ENCODE measurements around the gene GNAT1. TPM values are rescaled to one million over a fixed set of nuclear protein-coding genes. Genes with fewer than 3 reads are reported as not detected.

GNAT1 gene
- polyA plus RNA-seq, 1 experiment = not detected

DNA sequence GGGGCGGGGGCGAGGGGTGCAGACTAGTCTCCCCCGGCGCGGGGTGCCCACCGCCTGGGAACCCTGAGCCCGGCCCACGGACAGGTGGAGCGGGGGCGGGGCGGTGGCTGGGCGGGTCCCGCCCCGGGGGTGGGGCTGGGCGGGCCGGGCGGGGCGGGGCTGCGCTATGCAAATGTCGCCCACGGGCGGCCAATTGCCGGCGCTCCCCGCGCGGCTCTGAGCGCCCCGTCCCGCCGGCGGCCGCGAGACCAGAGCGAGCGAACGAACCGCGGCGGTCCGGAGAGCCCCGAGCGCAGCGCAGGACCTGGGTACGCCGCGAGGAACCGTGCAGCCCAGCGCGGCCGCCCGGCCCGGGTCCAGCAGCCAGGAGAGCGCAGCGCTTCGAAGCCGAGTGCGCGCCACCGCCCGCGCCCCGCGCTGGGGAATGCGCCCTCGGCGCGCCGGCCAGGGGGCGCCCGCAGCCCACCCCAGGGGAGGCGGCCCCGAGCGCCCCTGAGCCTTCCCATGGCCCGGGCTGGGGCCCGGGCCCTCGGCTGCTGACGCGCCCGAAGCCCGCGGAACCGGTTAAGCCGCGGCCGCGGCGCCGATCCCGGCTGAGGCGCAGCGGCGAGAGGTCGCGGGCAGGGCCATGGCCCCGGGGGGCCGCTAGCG, 36.4 kb upstream of the GNAT1 start, which contains the start of gene SEMA3F:
Gene SEMA3F (plus strand): TSS at position 485 of the 651 bp plus-strand sequence. CDS start 4,299 bp downstream, outside the sequence.
- Histone ChIP-seq H3K27me3 (ENCODE audit: control insufficient read depth, insufficient read depth, low read length) (peaks cover 6% of the 10 kb centered on the region), H3K27ac (ENCODE audit: low read depth, low read length) (no peak within 1 kb of the TSS), H3K9me3 (ENCODE audit: control insufficient read depth, insufficient read depth, low read length) (no peaks in the 10 kb centered on the region), H3K4me3 (ENCODE audit: low read depth, low read length) (peak within 1 kb of the TSS; percentile 69)
- TF ChIP-seq, protein P1, sequence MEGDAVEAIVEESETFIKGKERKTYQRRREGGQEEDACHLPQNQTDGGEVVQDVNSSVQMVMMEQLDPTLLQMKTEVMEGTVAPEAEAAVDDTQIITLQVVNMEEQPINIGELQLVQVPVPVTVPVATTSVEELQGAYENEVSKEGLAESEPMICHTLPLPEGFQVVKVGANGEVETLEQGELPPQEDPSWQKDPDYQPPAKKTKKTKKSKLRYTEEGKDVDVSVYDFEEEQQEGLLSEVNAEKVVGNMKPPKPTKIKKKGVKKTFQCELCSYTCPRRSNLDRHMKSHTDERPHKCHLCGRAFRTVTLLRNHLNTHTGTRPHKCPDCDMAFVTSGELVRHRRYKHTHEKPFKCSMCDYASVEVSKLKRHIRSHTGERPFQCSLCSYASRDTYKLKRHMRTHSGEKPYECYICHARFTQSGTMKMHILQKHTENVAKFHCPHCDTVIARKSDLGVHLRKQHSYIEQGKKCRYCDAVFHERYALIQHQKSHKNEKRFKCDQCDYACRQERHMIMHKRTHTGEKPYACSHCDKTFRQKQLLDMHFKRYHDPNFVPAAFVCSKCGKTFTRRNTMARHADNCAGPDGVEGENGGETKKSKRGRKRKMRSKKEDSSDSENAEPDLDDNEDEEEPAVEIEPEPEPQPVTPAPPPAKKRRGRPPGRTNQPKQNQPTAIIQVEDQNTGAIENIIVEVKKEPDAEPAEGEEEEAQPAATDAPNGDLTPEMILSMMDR (IDR thresholded peaks at IDR 0.05; ENCODE audit: low read depth, low read length) = no peak
- DNase-seq (ENCODE audit: low read depth, low spot score) = no peak
- POLR2A ChIA-PET = no interaction called here
- CTCF ChIA-PET = no interaction called here

DNA sequence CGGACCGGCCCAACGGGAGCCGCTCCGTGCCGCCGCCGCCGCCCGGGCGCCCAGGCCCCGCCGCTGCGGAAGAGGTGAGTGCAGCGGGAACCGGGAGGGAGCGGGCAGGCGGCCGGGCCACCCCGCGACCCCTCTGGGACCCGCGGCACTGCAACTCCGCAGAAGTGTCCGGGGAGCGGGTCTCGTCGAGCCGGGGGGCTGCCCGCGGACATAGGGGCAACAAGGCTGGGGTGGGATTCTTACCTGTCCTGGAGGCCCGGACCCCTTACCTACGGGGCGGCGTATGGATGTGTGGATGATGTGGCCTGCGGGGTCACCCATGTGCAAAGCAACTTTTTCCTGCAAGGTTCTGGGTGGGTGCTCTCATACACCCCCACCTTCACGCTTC, 35.9 kb upstream of the GNAT1 start:
- H3K4me3 ChIP-seq (ENCODE audit: low read depth, low read length) = peak overlapping the region; percentile 69
- ChIA-PET CTCF (no interaction called here), POLR2A (interaction anchor here (1.8 kb wide), 1 partner anchor 80 kb away, joined by 6 read pairs; the partner anchor contains the start of gene GNAI2)
- no peak for DNase-seq (ENCODE audit: low read depth, low spot score)
- no peak overlapping the region for H3K27ac ChIP-seq (ENCODE audit: low read depth, low read length)
- TF ChIP-seq, protein P1 (IDR thresholded peaks at IDR 0.05; ENCODE audit: low read depth, low read length) = no peak
- H3K27me3 ChIP-seq (ENCODE audit: control insufficient read depth, insufficient read depth, low read length) = peaks cover 6% of the 10 kb centered on the region
- H3K9me3 ChIP-seq (ENCODE audit: control insufficient read depth, insufficient read depth, low read length) = no peaks in the 10 kb centered on the region

DNA sequence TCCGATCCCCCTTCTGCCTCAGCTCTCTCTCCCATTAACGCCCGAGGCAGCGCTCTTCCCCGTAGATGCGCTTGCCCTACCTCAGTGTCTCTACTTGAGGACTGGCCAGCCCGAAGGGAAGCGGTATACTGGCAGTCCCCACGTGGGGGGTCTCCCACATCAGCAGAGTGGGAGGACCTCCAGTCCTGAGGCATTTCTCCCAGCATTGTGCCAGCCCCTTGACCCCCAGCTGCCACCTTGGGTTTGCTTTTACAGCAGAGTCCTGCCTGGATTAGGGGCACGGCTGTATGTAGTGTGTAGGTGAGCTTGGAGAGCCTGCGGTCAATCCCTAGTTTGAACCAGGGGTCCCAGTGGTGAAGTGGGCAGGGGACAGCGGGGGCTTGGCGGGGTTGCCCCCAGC, 35.5 kb upstream of the GNAT1 start:
- Histone ChIP-seq H3K4me3 (ENCODE audit: low read depth, low read length) (peak overlapping the region; percentile 69), H3K27ac (ENCODE audit: low read depth, low read length) (no peak overlapping the region), H3K27me3 (ENCODE audit: control insufficient read depth, insufficient read depth, low read length) (peaks cover 6% of the 10 kb centered on the region), H3K9me3 (ENCODE audit: control insufficient read depth, insufficient read depth, low read length) (no peaks in the 10 kb centered on the region)
- no peak for DNase-seq (ENCODE audit: low read depth, low spot score)
- TF ChIP-seq, protein P1 (IDR thresholded peaks at IDR 0.05; ENCODE audit: low read depth, low read length) = no peak
- ChIA-PET CTCF (interaction anchor here (1.0 to 1.2 kb wide), 2 partner anchors 36 to 70 kb away, joined by 4 to 6 read pairs; no protein-coding TSS in a partner anchor), POLR2A (interaction anchor here (0.8 to 1.8 kb wide), 3 partner anchors 10 to 80 kb away, joined by 3 to 8 read pairs (median 6); partner anchors contain the start of gene GNAI2)

DNA sequence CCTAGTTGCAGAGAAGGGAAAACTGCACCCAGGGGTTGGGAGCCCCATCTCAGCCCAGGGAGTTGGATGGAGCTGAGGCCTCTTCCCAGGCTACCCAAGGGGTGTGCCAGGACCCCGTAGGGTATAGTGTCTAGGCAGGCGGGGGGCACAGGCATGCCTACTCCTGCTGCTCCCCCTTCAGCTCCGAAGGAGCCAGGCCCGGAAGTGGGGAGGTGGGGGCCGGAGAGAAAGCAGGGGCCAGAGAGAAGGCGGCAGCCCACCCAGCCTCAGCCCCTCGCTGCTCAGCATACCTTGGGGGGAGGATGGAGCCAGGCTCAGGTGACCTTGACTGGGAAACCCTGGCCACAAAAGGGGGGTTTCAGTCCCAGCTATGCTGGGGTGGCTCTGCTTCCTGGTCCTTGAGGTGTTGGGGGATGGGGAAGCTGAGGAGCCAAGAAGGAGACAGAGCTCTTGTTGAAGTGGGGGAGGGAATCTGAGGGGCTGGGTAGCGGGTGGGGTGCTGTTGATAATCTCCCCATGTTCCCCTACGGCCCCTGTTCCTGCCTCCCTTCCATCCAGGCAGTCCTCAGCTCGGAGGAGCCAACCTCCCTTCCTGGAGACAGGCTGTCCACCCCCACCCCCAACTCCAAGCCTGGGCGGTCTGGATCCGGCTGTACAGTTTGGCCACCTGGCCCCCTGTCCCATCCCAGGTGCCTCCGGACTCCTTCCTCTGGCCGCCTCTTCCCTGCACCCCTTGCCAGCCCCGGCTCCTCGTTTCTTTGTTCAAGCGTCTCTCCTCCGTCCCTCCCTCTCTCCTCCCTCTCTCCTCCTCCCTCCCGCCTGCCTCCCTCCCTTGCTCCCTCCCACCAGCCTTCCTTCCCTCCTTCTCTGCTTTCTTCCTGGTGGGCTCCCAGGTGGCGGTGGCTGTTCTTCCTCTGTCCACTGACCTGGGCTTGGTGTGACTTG, 34.6 kb upstream of the GNAT1 start:
- Histone ChIP-seq H3K4me3 (ENCODE audit: low read depth, low read length) (peak overlapping the region; percentile 69), H3K27me3 (ENCODE audit: control insufficient read depth, insufficient read depth, low read length) (peaks cover 6% of the 10 kb centered on the region), H3K27ac (ENCODE audit: low read depth, low read length) (no peak overlapping the region), H3K9me3 (ENCODE audit: control insufficient read depth, insufficient read depth, low read length) (no peaks in the 10 kb centered on the region)
- ChIA-PET CTCF (interaction anchor here (0.7 to 1.2 kb wide), 4 partner anchors 20 to 69 kb away, joined by 3 to 6 read pairs (median 4); no protein-coding TSS in a partner anchor), POLR2A (interaction anchor here (0.6 to 1.8 kb wide), 6 partner anchors 9 to 343 kb away, joined by 3 to 8 read pairs (median 4); partner anchors contain the start of genes GNAI2 and UBA7)
- no peak for DNase-seq (ENCODE audit: low read depth, low spot score)
- TF ChIP-seq, protein P1 (IDR thresholded peaks at IDR 0.05; ENCODE audit: low read depth, low read length) = no peak
